Trophoblast cell (in vitro differentiated cells and primary cell): ENCODE data around the gene USH2A. TPM values are rescaled to one million over a fixed set of nuclear protein-coding genes. Genes with fewer than 3 reads are reported as not detected.

ENCODE experiments used
- DNase-seq, 2 donors: peaks; one replicate each; pipeline ENCODE4 v3.0.0-alpha.2; 2016
- H2AFZ ChIP-seq: 2 replicates; pipeline ENCODE4 v1.6.1; 2013; ENCODE audit warnings: low read length, moderate library complexity, mild to moderate bottlenecking; ENCODE audit not compliant: insufficient read depth, poor library complexity
- H2AK5ac ChIP-seq: 2 replicates; pipeline ENCODE4 v1.6.1; 2013; ENCODE audit warnings: mild to moderate bottlenecking, low read length
- H2BK120ac ChIP-seq: 2 replicates; pipeline ENCODE4 v1.6.1; 2013; ENCODE audit warnings: low read length, mild to moderate bottlenecking, moderate library complexity; ENCODE audit not compliant: insufficient read depth, poor library complexity
- H2BK12ac ChIP-seq: 2 replicates; pipeline ENCODE4 v1.6.1; 2013; ENCODE audit warnings: mild to moderate bottlenecking, low read length, moderate library complexity
- H2BK5ac ChIP-seq: 2 replicates; pipeline ENCODE4 v1.6.1; 2013; ENCODE audit warnings: low read length, low read depth, moderate library complexity, mild to moderate bottlenecking; ENCODE audit not compliant: poor library complexity
- H3K14ac ChIP-seq: 2 replicates; pipeline ENCODE4 v1.6.1; 2013; ENCODE audit warnings: mild to moderate bottlenecking, low read length
- H3K18ac ChIP-seq: 2 replicates; pipeline ENCODE4 v1.6.1; 2013; ENCODE audit warnings: mild to moderate bottlenecking, low read length
- H3K23ac ChIP-seq: 2 replicates; pipeline ENCODE4 v1.6.1; 2013; ENCODE audit warnings: low read length
- H3K27ac ChIP-seq: 2 replicates; pipeline ENCODE4 v1.5.1; 2013; ENCODE audit warnings: low read depth, mild to moderate bottlenecking, inconsistent platforms, low read length, moderate library complexity
- H3K27me3 ChIP-seq: 2 replicates; pipeline ENCODE4 v1.6.1; 2013; ENCODE audit warnings: inconsistent platforms, mild to moderate bottlenecking, low read length, moderate library complexity; ENCODE audit not compliant: insufficient read depth
- H3K36me3 ChIP-seq, 2 experiments: 1 replicate in 1 of 2; 2 replicates in 1 of 2; pipeline ENCODE4 v1.6.1; 2013; ENCODE audit warnings: low read length in 2 of 2, mild to moderate bottlenecking in 2 of 2, moderate library complexity in 1 of 2; ENCODE audit not compliant: insufficient read depth in 2 of 2, control insufficient read depth in 1 of 2
- H3K4ac ChIP-seq: 2 replicates; pipeline ENCODE4 v1.6.1; 2013; ENCODE audit warnings: low read depth, mild to moderate bottlenecking, low read length, moderate library complexity
- H3K4me1 ChIP-seq, 2 experiments: 1 replicate in 1 of 2; 2 replicates in 1 of 2; pipeline ENCODE4 v1.6.1; 2013; ENCODE audit warnings: low read length in 2 of 2, mild to moderate bottlenecking in 2 of 2, moderate library complexity in 1 of 2; ENCODE audit not compliant: insufficient read depth in 2 of 2, control insufficient read depth in 1 of 2
- H3K4me2 ChIP-seq: 2 replicates; pipeline ENCODE4 v1.6.1; 2013; ENCODE audit warnings: inconsistent platforms, mild to moderate bottlenecking, low read length, moderate library complexity
- H3K4me3 ChIP-seq: 2 replicates; pipeline ENCODE4 v1.5.1; 2013; ENCODE audit warnings: mild to moderate bottlenecking, low read depth, low read length, inconsistent platforms
- H3K79me1 ChIP-seq: one replicate; pipeline ENCODE4 v1.6.1; 2013; ENCODE audit warnings: low read length
- H3K79me2 ChIP-seq: 2 replicates; pipeline ENCODE4 v1.6.1; 2013; ENCODE audit warnings: low read length, mild to moderate bottlenecking; ENCODE audit not compliant: control insufficient read depth, insufficient read depth, poor library complexity
- H3K9ac ChIP-seq: 2 replicates; pipeline ENCODE4 v1.6.1; 2013; ENCODE audit warnings: mild to moderate bottlenecking, low read length
- H3K9me3 ChIP-seq: 2 replicates; pipeline ENCODE4 v1.6.1; 2013; ENCODE audit warnings: low read depth, mild to moderate bottlenecking, control low read depth, inconsistent platforms, low read length; ENCODE audit not compliant: insufficient read depth
- H4K12ac ChIP-seq: 2 replicates; pipeline ENCODE4 v1.6.1; 2013; ENCODE audit warnings: low read depth, mild to moderate bottlenecking, low read length, moderate library complexity
- H4K8ac ChIP-seq: 2 replicates; pipeline ENCODE4 v1.6.1; 2013; ENCODE audit warnings: low read depth, mild to moderate bottlenecking, low read length, moderate library complexity
- H4K91ac ChIP-seq: one replicate; pipeline ENCODE4 v1.6.1; 2013; ENCODE audit warnings: low read depth, mild to moderate bottlenecking, low read length, moderate library complexity
- WGBS: extraction: QIAGEN DNeasy Blood & Tissue Kit; methylation state at CpG from one replicate; pipeline ENCODE4 v1.1.7; 2013; ENCODE audit warnings: missing lambda C conversion rate; ENCODE audit not compliant: insufficient read length, insufficient coverage; ENCODE audit errors: extremely low coverage; 5-methylcytosine and 5-hydroxymethylcytosine counted together
- polyA plus RNA-seq: library from polyadenylated mRNA; stranded (reverse); fragments of 200-250 nt; gene quantifications from 2 replicates; pipeline ENCODE4 v1.2.3, GENCODE V29; 2013

The USH2A gene
- 0.03 and 0.06 TPM in 2 replicates for polyA plus RNA-seq

- Histone ChIP-seq H3K4me3 (no peak within 1 kb of the TSS), H3K9me3 (no peaks in the 10 kb centered on the region)
Observed at GRCh38 chr1:216422821-216423520, at the start of gene USH2A. Gene USH2A, minus strand, starts transcription at chr1:216423448. Its CDS starts 1,112 bp downstream, at chr1:216422336.

GRCh38 chr1:216466162-216466801 is 43.0 kb upstream of the USH2A start:
- H4K12ac ChIP-seq, result no peak overlapping the region
- H3K27me3 ChIP-seq, result no peaks in the 10 kb centered on the region
- no peak overlapping the region for H2BK12ac ChIP-seq
- DNase-seq, result no peak
- H2BK5ac ChIP-seq, result no peak overlapping the region
- no peak overlapping the region for H3K4ac ChIP-seq
- H3K79me2 ChIP-seq, result no peaks in the 10 kb centered on the region
- WGBS, result no CpG with 5 or more reads among the region's 3 CpGs
- H3K36me3 ChIP-seq, result no peaks in the 10 kb centered on the region
- no peak overlapping the region for H2AFZ ChIP-seq
- no peak overlapping the region for H3K18ac ChIP-seq
- H3K4me3 ChIP-seq, result no peak overlapping the region
- no peak overlapping the region for H3K9ac ChIP-seq
- H4K91ac ChIP-seq, result no peak overlapping the region
- H3K9me3 ChIP-seq, result peaks cover 2% of the 10 kb centered on the region
- H3K14ac ChIP-seq, result no peak overlapping the region
- H3K4me1 ChIP-seq, result no peaks in the 10 kb centered on the region
- no peak overlapping the region for H2BK120ac ChIP-seq
- H2AK5ac ChIP-seq, result no peak overlapping the region
- no peak overlapping the region for H3K4me2 ChIP-seq
- no peak overlapping the region for H3K27ac ChIP-seq
- no peaks in the 10 kb centered on the region for H3K79me1 ChIP-seq
- H3K23ac ChIP-seq, result no peak overlapping the region
- no peak overlapping the region for H4K8ac ChIP-seq

More at GRCh38 chr1:216422821-216423520, at the start of gene USH2A:
- H3K9ac ChIP-seq, result no peak within 1 kb of the TSS
- H2AK5ac ChIP-seq, result no peak within 1 kb of the TSS
- no peaks in the 10 kb centered on the region for H3K36me3 ChIP-seq
- peak in 1 of 2 donors; percentile 6 for DNase-seq
- H3K4me2 ChIP-seq, result no peak within 1 kb of the TSS
- no peaks in the 10 kb centered on the region for H3K79me2 ChIP-seq
- no peak within 1 kb of the TSS for H2AFZ ChIP-seq
- no peak within 1 kb of the TSS for H3K4ac ChIP-seq
- no peaks in the 10 kb centered on the region for H3K27me3 ChIP-seq
- H3K23ac ChIP-seq, result no peak within 1 kb of the TSS
- H4K8ac ChIP-seq, result no peak within 1 kb of the TSS
- H2BK12ac ChIP-seq, result no peak within 1 kb of the TSS
- H3K4me1 ChIP-seq, result no peaks in the 10 kb centered on the region
- H4K12ac ChIP-seq, result no peak within 1 kb of the TSS
- no CpG with 5 or more reads among the region's 5 CpGs for WGBS
- no peak within 1 kb of the TSS for H3K27ac ChIP-seq
- H4K91ac ChIP-seq, result no peak within 1 kb of the TSS
- no peak within 1 kb of the TSS for H3K18ac ChIP-seq
- no peaks in the 10 kb centered on the region for H3K79me1 ChIP-seq
- H2BK120ac ChIP-seq, result no peak within 1 kb of the TSS
- H3K14ac ChIP-seq, result no peak within 1 kb of the TSS
- no peak within 1 kb of the TSS for H2BK5ac ChIP-seq

GRCh38 chr1:216464489-216464888 is 41.2 kb upstream of the USH2A start:
- Histone ChIP-seq H2BK120ac (no peak overlapping the region), H3K23ac (no peak overlapping the region), H3K79me2 (no peaks in the 10 kb centered on the region), H4K91ac (no peak overlapping the region), H4K8ac (no peak overlapping the region), H3K79me1 (no peaks in the 10 kb centered on the region), H3K4me2 (no peak overlapping the region), H3K27ac (no peak overlapping the region), H3K27me3 (no peaks in the 10 kb centered on the region), H3K18ac (no peak overlapping the region), H3K9me3 (peaks cover 2% of the 10 kb centered on the region), H3K4ac (no peak overlapping the region), H3K36me3 (no peaks in the 10 kb centered on the region), H2AFZ (no peak overlapping the region), H2BK5ac (no peak overlapping the region), H3K4me1 (no peaks in the 10 kb centered on the region), H4K12ac (no peak overlapping the region), H2AK5ac (no peak overlapping the region), H3K14ac (no peak overlapping the region), H3K9ac (no peak overlapping the region), H3K4me3 (no peak overlapping the region), H2BK12ac (no peak overlapping the region)
- DNase-seq, result peak; percentile 81 to 95
- no CpG with 5 or more reads among the region's 1 CpG for WGBS

- no peaks in the 10 kb centered on the region for H3K79me2 ChIP-seq
Observed at GRCh38 chr1:216462066-216462775, 39.0 kb upstream of the USH2A start.

More at GRCh38 chr1:216462066-216462775, 39.0 kb upstream of the USH2A start:
- peaks cover 2% of the 10 kb centered on the region for H3K79me1 ChIP-seq
- no peak overlapping the region for H2BK120ac ChIP-seq
- H3K9me3 ChIP-seq, result peaks cover 2% of the 10 kb centered on the region
- H3K4me1 ChIP-seq, result no peaks in the 10 kb centered on the region
- no peak overlapping the region for H2BK12ac ChIP-seq
- no peak overlapping the region for H3K9ac ChIP-seq
- H3K18ac ChIP-seq, result no peak overlapping the region
- no peak overlapping the region for H3K14ac ChIP-seq
- H2BK5ac ChIP-seq, result no peak overlapping the region
- no peak overlapping the region for H3K27ac ChIP-seq
- no peak overlapping the region for H4K91ac ChIP-seq
- DNase-seq, result peak; percentile 3 to 84
- H2AK5ac ChIP-seq, result no peak overlapping the region
- H2AFZ ChIP-seq, result no peak overlapping the region
- H3K4me3 ChIP-seq, result no peak overlapping the region
- no peak overlapping the region for H3K23ac ChIP-seq
- no peak overlapping the region for H3K4ac ChIP-seq
- H3K36me3 ChIP-seq, result no peaks in the 10 kb centered on the region
- H3K27me3 ChIP-seq, result no peaks in the 10 kb centered on the region
- H4K8ac ChIP-seq, result no peak overlapping the region
- H4K12ac ChIP-seq, result no peak overlapping the region
- no peak overlapping the region for H3K4me2 ChIP-seq
- WGBS, result no CpG with 5 or more reads among the region's 3 CpGs
